H9 (cell line): ENCODE data around the gene SLC2A8. TPM values are rescaled to one million over a fixed set of nuclear protein-coding genes. Genes with fewer than 3 reads are reported as not detected.

Source experiments
- DNase-seq: peaks from one replicate; pipeline ENCODE4 v3.0.0-alpha.2; 2017
- H2AFZ ChIP-seq: one replicate; pipeline ENCODE4 v1.6.1; 2013; ENCODE audit warnings: mild to moderate bottlenecking, low read length, control low read depth, moderate library complexity
- H2AK5ac ChIP-seq: 2 replicates; pipeline ENCODE4 v1.6.1; 2013; ENCODE audit warnings: low read length, control low read depth, mixed read lengths; ENCODE audit not compliant: insufficient read length
- H2BK120ac ChIP-seq: one replicate; pipeline ENCODE4 v1.6.1; 2013; ENCODE audit warnings: low read depth, mild to moderate bottlenecking, low read length, control low read depth, inconsistent platforms; ENCODE audit not compliant: poor library complexity, severe bottlenecking
- H2BK12ac ChIP-seq: 2 replicates; pipeline ENCODE4 v1.6.1; 2013; ENCODE audit warnings: low read length, control low read depth, mixed read lengths, low read depth; ENCODE audit not compliant: insufficient read length
- H2BK15ac ChIP-seq: 2 replicates; pipeline ENCODE4 v1.6.1; 2013; ENCODE audit warnings: low read depth, low read length, control low read depth
- H2BK20ac ChIP-seq: one replicate; pipeline ENCODE4 v1.6.1; 2013; ENCODE audit warnings: low read depth, mild to moderate bottlenecking, low read length, control low read depth, inconsistent platforms; ENCODE audit not compliant: poor library complexity, severe bottlenecking
- H2BK5ac ChIP-seq: 2 replicates; pipeline ENCODE4 v1.6.1; 2013; ENCODE audit warnings: low read length, control low read depth, mixed read lengths; ENCODE audit not compliant: insufficient read length
- H3K14ac ChIP-seq: 2 replicates; pipeline ENCODE4 v1.6.1; 2013; ENCODE audit warnings: low read length, control low read depth; ENCODE audit not compliant: insufficient read depth
- H3K18ac ChIP-seq: 2 replicates; pipeline ENCODE4 v1.6.1; 2013; ENCODE audit warnings: low read depth, mild to moderate bottlenecking, mixed read lengths, low read length, control low read depth; ENCODE audit not compliant: insufficient read length
- H3K23ac ChIP-seq: 2 replicates; pipeline ENCODE4 v1.6.1; 2013; ENCODE audit warnings: low read length, control low read depth, mixed read lengths, low read depth; ENCODE audit not compliant: insufficient read length
- H3K23me2 ChIP-seq: 2 replicates; pipeline ENCODE4 v1.6.1; 2013; ENCODE audit warnings: low read depth, mild to moderate bottlenecking, mixed read lengths, low read length, control low read depth; ENCODE audit not compliant: insufficient read length, poor library complexity, severe bottlenecking
- H3K27ac ChIP-seq: 2 replicates; pipeline ENCODE4 v1.5.1; 2013; ENCODE audit warnings: low read length, control low read depth, mixed read lengths, low read depth; ENCODE audit not compliant: insufficient read length
- H3K27me3 ChIP-seq: 2 replicates; pipeline ENCODE4 v1.6.1; 2013; ENCODE audit warnings: low read length, control low read depth, inconsistent platforms; ENCODE audit not compliant: insufficient read depth
- H3K4ac ChIP-seq: 2 replicates; pipeline ENCODE4 v1.6.1; 2013; ENCODE audit warnings: low read depth, mild to moderate bottlenecking, control low read depth, inconsistent platforms, low read length, moderate library complexity
- H3K4me1 ChIP-seq: 2 replicates; pipeline ENCODE4 v1.6.1; 2013; ENCODE audit warnings: low read length, control low read depth, inconsistent platforms; ENCODE audit not compliant: insufficient read depth
- H3K4me2 ChIP-seq: 2 replicates; pipeline ENCODE4 v1.6.1; 2013; ENCODE audit warnings: low read length, control low read depth, mixed read lengths; ENCODE audit not compliant: insufficient read length, insufficient read depth
- H3K56ac ChIP-seq: 2 replicates; pipeline ENCODE4 v1.6.1; 2013; ENCODE audit warnings: low read depth, mild to moderate bottlenecking, mixed read lengths, low read length, control low read depth; ENCODE audit not compliant: insufficient read length
- H3K79me1 ChIP-seq: 2 replicates; pipeline ENCODE4 v1.6.1; 2013; ENCODE audit warnings: low read depth, mild to moderate bottlenecking, moderate library complexity, low read length, control low read depth, inconsistent platforms; ENCODE audit not compliant: insufficient read depth, poor library complexity, severe bottlenecking
- H3K79me2 ChIP-seq: 2 replicates; pipeline ENCODE4 v1.6.1; 2013; ENCODE audit warnings: low read length, control low read depth, inconsistent platforms; ENCODE audit not compliant: insufficient read depth
- H3K9ac ChIP-seq: 2 replicates; pipeline ENCODE4 v1.6.1; 2013; ENCODE audit warnings: low read length, control low read depth, mixed read lengths; ENCODE audit not compliant: insufficient read length; ENCODE audit errors: extremely low read depth
- H3K9me3 ChIP-seq: one replicate; pipeline ENCODE4 v1.6.1; 2013; ENCODE audit warnings: low read depth, low read length, inconsistent platforms; ENCODE audit not compliant: control insufficient read depth
- H3T11ph ChIP-seq: one replicate; pipeline ENCODE4 v1.6.1; 2013; ENCODE audit warnings: mild to moderate bottlenecking, low read length, control low read depth, inconsistent platforms
- H4K20me1 ChIP-seq: one replicate; pipeline ENCODE4 v1.6.1; 2013; ENCODE audit not compliant: control insufficient read depth, insufficient read length, insufficient read depth
- H4K5ac ChIP-seq: 2 replicates; pipeline ENCODE4 v1.6.1; 2013; ENCODE audit warnings: low read depth, mild to moderate bottlenecking, mixed read lengths, low read length, control low read depth; ENCODE audit not compliant: insufficient read length
- H4K8ac ChIP-seq: replicated peaks from 2 replicates; pipeline ENCODE4 v1.6.1; 2013; ENCODE audit warnings: low read length, control low read depth, mixed read lengths, low read depth; ENCODE audit not compliant: insufficient read length
- H4K91ac ChIP-seq: 2 replicates; pipeline ENCODE4 v1.6.1; 2013; ENCODE audit warnings: low read depth, mild to moderate bottlenecking, moderate library complexity, mixed read lengths, low read length, control low read depth; ENCODE audit not compliant: insufficient read length
- H3K27ac Mint-ChIP-seq, 3 experiments: 2 replicates in 2 of 3; 3 replicates in 1 of 3; pipeline ENCODE4 v1.8.0; 2020 to 2021; ENCODE audit warnings: mixed read lengths in 3 of 3, mild to moderate bottlenecking in 1 of 3, moderate library complexity in 1 of 3
- H3K27me3 Mint-ChIP-seq: 2 replicates; pipeline ENCODE4 v1.8.0; 2021; ENCODE audit warnings: low read depth, mild to moderate bottlenecking, moderate library complexity, mixed read lengths
- H3K36me3 Mint-ChIP-seq, 3 experiments: 2 replicates in 2 of 3; 3 replicates in 1 of 3; pipeline ENCODE4 v1.8.0; 2020 to 2021; ENCODE audit warnings: low read depth in 3 of 3, mixed read lengths in 3 of 3; ENCODE audit not compliant: insufficient read depth in 1 of 3
- H3K4me1 Mint-ChIP-seq, 2 experiments: 2 replicates each; pipeline ENCODE4 v1.8.0; 2020; ENCODE audit warnings: mixed read lengths in 2 of 2
- H3K4me3 Mint-ChIP-seq, 2 experiments: 2 replicates in 1 of 2; 3 replicates in 1 of 2; pipeline ENCODE4 v1.8.0; 2020 to 2021; ENCODE audit warnings: mild to moderate bottlenecking in 2 of 2, mixed read lengths in 2 of 2, moderate library complexity in 1 of 2
- H3K9me3 Mint-ChIP-seq, 2 experiments: 2 replicates in 1 of 2; 3 replicates in 1 of 2; pipeline ENCODE4 v1.8.0; 2020; ENCODE audit warnings: mild to moderate bottlenecking in 2 of 2, mixed read lengths in 2 of 2, moderate library complexity in 1 of 2
- CTCF ChIP-seq: fragments of 200-600 bp; sonication (generic); conservative IDR thresholded peaks from 3 replicates; pipeline ENCODE4 v1.8.0; 2021; ENCODE audit warnings: antibody characterized with exemption, mild to moderate bottlenecking
- WGBS: extraction: QIAGEN DNeasy Blood & Tissue Kit; methylation state at CpG from one replicate; pipeline ENCODE4 v1.1.7; 2013; ENCODE audit warnings: missing lambda C conversion rate, low lambda C conversion rate, mixed read lengths; ENCODE audit not compliant: insufficient read length; ENCODE audit errors: extremely low coverage; 5-methylcytosine and 5-hydroxymethylcytosine counted together
- total RNA-seq: library from RNA; stranded (reverse); gene quantifications from 2 replicates; pipeline ENCODE4 v1.2.1, GENCODE V29; 2021

Gene SLC2A8
- total RNA-seq, 1 experiment from 2014 or later, result 38.3 TPM

GRCh38 chr9:127370147-127370579 lies 26.8 kb upstream of the SLC2A8 start:
- H4K20me1 ChIP-seq, result no peaks in the 10 kb centered on the region
- no peak overlapping the region for H2AFZ ChIP-seq
- H3K79me2 ChIP-seq, result no peaks in the 10 kb centered on the region
- H3K79me1 ChIP-seq, result no peaks in the 10 kb centered on the region
- H2AK5ac ChIP-seq, result no peak overlapping the region
- H3K36me3 Mint-ChIP-seq, result no peaks in the 10 kb centered on the region
- no peaks in the 10 kb centered on the region for H3K9me3 Mint-ChIP-seq
- H3K4me1 Mint-ChIP-seq, result peaks cover 24 to 29% of the 10 kb centered on the region in 2 experiments
- no peak overlapping the region for H3K4me3 Mint-ChIP-seq
- no peak overlapping the region for H3K27ac ChIP-seq
- no peak overlapping the region for H2BK15ac ChIP-seq
- H3K18ac ChIP-seq, result no peak overlapping the region
- H3K27ac Mint-ChIP-seq, result no peak overlapping the region; a peak in 1 of 7 replicates
- no peak overlapping the region for H3K4me2 ChIP-seq
- no CpG with 5 or more reads among the region's 7 CpGs for WGBS
- no peaks in the 10 kb centered on the region for H3K23me2 ChIP-seq
- no peak overlapping the region for H4K5ac ChIP-seq
- no peak overlapping the region for H3K4ac ChIP-seq
- no peaks in the 10 kb centered on the region for H3K9me3 ChIP-seq
- no peak overlapping the region for H2BK120ac ChIP-seq
- no peak overlapping the region for H4K91ac ChIP-seq
- no peaks in the 10 kb centered on the region for H3K4me1 ChIP-seq
- no peak overlapping the region for H2BK12ac ChIP-seq
- no peaks in the 10 kb centered on the region for H3K27me3 ChIP-seq
- peaks cover 3% of the 10 kb centered on the region for H3K27me3 Mint-ChIP-seq
- no peak for DNase-seq
- H4K8ac ChIP-seq, result no peak overlapping the region
- no peak overlapping the region for H3T11ph ChIP-seq
- no peak overlapping the region for H3K9ac ChIP-seq
- H2BK5ac ChIP-seq, result no peak overlapping the region
- no peak overlapping the region for H3K56ac ChIP-seq
- H2BK20ac ChIP-seq, result no peak overlapping the region
- no peak overlapping the region for H3K14ac ChIP-seq
- no peak for TF ChIP-seq CTCF
- H3K23ac ChIP-seq, result no peak overlapping the region
